Pulmonary artery endothelial cell (primary cell): Measurements from ENCODE around the gene BIRC6. TPM values are rescaled to one million over a fixed set of nuclear protein-coding genes. Genes with fewer than 3 reads are reported as not detected.
A peak's percentile ranks its signal among the peaks of the same experiment; 100 is the strongest.

ENCODE experiments used
- DNase-seq: peaks from one replicate; pipeline ENCODE4 v3.0.0-alpha.2; 2011; ENCODE audit warnings: low read depth, low spot score
- total RNA-seq: library from RNA; depleted of rRNA; stranded (reverse); fragments of >200 nt; gene quantifications from 2 replicates; pipeline ENCODE4 v1.2.3, GENCODE V29; 2014

BIRC6 gene
- total RNA-seq, 1 donor from 2014 or later = 159 TPM

DNA sequence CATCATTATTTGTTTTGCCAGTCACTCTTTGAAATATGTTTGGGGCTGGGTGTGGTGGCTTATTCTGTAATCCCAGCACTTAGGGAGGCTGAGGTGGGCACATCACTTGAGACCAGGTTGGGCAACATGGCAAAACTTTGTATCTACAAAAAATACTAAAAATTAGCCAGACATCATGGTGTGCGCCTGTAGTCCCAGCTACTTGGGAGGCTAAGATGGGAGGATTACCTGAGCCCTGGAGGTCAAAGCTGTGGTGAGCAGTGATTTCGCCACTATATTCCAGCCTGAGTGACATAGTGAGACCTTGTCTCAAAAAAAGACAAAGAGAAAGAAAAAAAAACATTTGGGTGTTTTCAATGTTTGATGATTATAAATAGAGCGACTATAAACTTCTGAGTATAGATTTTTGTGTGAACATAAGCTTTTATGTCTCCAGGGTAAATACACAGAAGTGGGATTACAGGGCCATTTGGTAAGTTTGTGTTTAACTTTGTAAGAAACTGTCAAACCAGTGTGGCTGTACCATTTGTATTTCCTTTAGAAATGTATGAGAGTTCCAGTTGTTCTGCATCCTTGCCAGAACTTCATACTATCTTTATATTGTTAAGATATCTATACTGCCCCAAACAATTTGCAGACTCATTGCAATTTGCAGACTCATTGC lies 15.8 kb downstream of the BIRC6 start:
- DNase-seq = no peak

DNA sequence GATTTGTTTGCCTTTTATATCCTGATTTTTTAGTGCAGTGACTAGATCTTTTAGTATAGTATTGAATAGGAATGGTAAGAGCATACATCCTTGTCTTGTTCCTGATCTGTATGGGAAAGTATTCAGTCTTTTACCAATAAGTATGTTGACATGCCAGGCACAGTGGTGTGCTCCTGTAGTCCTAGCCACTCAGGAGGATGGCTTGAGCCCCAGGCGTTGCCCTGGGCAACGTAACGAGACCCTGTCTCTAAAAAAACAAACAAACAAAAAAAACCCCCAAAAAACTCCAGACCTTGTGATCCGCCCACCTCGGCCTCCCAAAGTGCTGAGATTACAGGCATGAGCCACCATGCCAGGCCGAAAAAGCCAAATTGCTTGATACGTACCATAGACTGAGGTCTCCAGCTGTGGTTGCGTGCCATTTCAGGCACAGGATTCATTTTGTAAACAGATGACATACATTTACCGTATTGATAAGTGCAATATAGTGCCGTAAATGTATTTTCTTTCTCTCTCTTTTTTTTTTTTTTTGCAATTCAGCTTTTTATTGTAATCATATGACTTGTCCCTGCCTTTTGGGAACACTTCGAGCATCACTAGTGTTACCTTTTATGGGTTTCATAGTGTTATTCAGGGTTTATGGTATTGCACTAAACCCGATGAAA lies 18.5 kb downstream of the BIRC6 start:
- DNase-seq = no peak

DNA sequence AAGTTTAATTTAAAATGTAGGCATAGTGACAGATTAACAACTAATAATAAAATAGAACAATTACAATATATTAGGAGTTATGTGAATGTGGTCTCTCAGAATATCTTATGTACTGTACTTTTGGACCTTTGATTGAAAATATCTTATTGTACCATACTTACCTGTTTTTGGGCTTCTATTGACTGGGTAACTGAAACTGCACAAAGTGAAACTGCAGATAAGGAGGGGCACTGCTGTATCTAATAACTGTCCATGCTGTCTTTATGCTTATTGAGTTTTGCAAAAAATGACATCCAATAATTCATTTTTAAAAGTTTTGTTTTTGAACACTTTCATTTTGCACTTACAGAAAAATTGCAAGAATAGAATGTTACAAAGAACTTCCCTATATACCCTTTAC lies 19.9 kb downstream of the BIRC6 start:
- no peak for DNase-seq

DNA sequence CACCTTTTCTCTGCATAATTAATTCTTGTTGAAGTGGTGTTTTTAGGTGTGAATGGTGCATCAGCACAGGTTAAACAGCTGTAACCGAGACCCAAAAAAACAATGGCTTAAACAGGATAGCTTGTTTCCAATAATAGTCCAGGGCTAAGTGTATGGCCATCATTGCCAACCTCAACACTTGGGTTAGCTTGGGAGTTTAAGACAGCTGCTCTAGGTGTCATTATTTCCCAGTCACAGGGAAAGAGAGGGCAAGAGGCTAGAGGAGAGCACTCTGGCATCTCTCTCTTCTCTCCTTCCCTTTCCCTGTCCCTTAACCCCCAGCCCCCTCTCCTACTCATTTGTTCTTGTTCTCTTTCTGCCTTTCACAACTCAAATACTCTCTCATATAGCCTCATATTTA lies 21.1 kb downstream of the BIRC6 start:
- DNase-seq = no peak

DNA sequence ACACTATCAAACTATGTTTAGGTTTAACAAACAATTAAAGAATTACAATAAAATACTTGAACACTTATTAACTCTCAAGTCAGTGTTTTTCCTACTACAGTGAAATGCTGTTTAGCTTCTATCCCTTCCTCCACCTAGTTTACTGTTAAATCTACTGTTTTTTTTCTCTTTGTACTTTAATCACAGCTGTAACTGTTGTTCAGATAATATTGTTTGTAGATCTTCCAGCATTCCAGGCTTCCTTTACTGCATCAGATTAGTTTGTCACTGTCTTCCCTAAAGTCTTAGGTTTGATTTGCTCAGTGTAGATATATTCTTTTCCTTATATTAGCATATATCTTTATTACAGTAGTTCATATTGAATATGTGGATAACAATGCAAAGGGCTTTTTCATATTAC lies 22.5 kb downstream of the BIRC6 start:
- no peak for DNase-seq

DNA sequence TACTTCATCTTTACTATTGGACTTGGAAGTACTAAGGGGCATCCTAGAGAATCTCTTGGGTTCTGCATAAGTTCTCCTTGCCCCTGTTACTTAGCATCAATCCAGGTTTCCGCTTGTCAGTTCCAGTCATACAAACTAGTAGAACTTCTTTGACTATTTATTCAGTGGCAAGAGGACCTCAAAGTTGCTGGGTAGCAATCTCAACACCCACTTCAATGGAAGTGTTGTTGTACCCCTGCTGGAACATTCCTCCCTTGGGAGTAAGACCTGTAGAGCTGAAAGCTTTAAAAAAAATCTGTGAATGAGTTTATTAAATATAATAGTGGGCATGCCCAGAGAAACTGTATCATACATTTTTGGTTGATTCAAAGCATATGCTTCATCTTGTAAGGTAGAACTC lies 27.0 kb downstream of the BIRC6 start:
- DNase-seq = no peak

DNA sequence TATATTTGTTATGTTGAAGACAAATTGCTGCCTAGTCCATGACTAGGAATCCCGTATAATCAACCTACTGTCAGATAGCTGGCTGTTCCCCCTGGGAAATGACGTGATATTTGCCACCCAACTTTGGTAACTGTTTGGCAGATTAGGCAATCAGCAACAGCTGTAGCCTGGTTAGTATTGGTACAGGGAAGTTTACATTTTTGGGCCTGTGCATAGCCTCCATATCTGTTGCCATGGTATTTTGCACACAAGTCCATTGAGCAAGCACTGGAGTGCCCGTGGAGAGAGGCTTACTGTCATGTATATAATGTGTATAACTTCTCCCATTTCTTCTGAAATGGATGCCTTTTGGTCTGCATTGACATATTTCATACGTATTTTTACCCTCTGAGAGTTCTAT lies 27.7 kb downstream of the BIRC6 start:
- DNase-seq = no peak

DNA sequence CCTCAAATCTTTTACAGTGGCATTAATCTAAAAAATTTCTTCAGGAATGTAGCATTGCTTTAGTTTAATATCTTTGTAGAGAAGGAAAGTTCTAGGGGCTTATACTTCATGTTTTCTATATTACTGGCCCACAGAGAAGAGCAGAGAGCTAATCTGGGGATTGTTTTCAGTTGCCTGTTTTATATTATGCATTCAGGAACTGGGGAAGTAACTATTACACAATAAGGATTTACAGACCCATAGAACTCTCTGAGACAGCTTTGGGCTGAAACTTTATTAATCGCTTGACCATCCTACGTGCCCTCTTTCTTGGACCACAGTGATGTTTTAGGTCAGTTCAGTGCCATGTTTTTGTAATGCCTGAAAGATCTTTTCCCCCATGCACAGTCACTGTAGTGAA lies 29.9 kb downstream of the BIRC6 start:
- no peak for DNase-seq

DNA sequence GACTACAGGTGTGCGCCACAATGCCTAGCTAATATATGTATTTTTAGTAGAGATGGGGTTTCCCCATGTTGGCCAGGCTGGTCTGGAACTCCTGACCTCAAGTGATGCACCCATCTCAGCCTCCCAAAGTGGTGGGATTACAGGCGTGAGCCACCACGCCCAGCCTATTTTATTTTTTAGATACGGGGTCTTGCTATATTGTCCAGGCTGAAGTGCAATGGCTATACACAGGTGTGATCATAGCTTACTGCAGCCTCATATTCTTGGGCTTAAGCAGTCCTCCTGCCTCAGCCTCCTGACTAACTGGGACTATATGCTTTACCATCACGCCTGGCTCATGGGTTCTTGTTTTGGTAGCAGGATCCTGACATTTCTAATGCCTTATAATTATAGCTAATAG lies 42.4 kb downstream of the BIRC6 start:
- DNase-seq = no peak

DNA sequence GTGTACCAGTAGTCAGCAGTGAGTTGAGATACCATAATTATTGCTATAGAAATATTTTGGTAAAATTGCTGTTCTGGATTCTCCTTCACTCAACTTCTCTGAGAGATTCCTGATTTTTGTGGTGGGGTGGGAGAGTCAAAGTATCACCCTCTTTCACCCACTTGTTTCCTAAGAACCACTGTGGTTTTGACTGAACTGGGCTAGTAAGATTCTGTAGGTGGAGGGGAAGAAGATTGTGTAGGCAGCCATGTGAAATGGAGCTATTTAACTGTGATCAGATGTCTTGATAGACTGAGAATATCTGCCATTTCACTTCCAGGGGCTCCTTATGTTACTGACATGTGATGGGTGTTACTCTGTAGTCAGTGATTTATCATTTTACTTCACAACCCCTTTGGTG lies 45.3 kb downstream of the BIRC6 start:
- DNase-seq = no peak

DNA sequence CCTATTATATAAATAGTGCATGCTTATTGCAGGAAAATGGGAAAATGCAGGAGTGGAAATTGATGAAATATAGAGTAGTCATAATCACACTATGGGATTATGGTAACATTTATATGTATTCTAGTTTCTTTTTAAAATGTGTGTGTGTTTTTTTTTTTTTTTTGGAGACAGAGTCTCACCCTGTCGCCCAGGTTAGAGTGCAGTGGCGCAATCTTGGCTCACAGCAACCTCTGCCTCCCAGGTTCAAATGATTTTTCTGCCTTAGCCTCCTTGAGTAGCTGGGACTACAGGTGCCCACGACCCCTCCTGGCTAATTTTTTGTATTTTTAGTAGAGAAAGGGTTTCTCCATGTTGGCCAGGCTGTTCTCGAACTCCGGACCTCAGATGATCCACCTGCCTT lies 47.0 kb downstream of the BIRC6 start:
- no peak for DNase-seq

DNA sequence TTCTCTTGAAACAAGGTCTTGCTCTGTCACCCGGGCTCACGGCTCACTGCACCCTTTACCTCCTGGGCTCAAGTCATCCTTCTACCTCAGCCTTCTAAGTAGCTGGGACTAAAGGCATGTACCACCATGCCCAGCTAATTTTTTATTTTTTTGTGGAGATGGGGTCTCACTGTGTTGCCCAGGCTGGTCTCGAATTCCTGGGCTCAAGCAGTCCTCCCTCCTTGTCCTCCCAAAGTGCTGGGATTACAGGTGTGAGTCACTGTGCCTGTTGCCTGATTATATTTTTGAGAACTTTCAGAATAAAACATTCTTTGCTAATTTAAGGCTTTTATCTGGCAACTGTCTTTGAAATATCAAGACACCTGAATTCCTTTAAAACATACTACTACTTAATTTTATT lies 47.9 kb downstream of the BIRC6 start:
- DNase-seq = no peak

DNA sequence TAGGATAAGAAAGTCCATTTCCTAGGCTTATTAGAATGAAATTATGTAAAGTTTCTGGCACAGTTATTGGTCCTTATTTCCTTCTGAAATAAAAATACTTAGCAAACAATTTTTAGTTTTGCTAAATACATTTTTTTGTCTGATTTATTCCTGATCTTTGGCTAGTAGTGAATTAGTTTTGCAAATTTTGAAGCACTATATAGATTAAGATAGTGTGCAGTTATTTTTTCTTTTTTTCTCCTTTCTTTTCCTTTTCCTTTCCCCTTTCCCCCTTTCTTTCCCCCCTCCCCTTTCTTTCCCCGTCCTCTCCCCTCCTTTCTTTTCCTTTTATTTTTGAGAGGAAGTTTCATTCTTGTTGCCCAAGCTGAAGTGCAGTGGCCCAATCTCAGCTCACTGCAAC lies 59.7 kb downstream of the BIRC6 start:
- no peak for DNase-seq

DNA sequence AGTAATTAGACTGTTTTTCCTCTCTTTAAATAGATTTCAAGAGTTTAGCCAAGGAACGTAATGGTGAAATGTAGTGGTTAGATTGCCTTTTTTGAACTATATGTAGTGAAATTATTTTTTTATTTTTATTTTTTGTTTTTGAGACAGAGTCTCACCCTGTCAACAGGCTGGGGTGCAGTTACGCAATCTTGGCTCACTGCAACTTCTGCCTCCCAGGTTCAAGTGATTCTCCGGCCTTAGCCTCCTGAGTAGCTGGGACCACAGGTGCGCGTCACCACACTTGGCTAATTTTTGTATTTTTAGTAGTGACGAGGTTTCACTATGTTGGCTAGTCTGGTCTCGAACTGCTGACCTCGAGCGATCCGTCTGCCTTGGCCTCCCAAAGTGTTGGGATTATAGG lies 60.8 kb downstream of the BIRC6 start:
- no peak for DNase-seq

DNA sequence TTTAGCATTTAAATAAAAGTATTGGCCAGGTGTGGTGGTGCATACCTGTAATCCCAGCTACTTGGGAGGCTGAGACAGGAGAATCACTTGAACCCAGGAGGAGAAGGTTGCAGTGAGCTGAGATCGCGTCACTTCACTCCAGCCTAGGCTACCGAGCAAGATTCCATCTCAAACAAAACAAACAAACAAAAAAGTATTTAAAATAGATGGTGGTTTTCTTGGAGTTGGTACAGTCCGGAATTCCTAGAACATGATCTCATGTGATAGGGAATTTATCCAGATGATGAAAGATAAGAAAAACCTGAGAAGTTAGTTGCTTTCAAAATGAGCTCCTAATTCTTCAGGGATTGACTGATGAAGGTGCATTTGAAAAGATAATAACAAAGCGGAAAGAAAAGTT lies 62.0 kb downstream of the BIRC6 start:
- peak; percentile 10 for DNase-seq

DNA sequence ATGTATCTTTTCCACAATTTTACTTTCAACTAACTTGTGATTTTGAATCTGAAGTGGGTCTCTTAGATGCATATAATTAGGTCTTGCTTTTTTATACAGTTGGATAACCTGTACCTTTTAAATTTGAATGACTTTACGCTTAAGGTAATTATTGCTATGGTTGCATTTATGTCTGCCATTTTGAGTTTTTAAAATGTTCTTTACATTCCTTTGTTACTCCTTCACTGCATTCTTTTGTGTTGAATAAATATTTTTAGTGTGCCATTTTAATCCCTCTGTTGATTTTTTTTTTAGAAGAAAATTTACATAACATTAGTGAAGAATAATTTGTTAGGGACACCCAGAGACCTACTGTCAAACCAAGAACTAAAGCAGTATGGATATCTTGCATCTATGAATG lies 65.3 kb downstream of the BIRC6 start:
- DNase-seq = no peak

DNA sequence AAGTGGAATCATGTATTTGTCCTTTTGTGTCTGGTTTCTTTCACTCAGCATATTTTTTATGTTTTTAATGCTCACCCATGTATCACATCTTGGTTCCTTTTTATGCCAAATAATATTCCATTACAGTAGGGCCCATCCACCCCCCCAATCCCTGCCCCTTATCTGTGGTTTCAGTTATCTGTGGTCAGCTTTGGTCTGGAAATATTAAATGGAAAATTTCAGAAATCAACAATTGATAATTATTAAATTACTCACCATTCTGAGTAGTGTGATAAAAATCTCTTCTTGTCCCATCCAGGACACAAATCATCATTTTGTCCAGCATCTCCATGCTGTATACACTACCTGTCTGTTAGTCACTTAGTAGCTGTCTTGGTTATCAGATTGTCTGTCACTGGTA lies 66.7 kb downstream of the BIRC6 start:
- no peak for DNase-seq

DNA sequence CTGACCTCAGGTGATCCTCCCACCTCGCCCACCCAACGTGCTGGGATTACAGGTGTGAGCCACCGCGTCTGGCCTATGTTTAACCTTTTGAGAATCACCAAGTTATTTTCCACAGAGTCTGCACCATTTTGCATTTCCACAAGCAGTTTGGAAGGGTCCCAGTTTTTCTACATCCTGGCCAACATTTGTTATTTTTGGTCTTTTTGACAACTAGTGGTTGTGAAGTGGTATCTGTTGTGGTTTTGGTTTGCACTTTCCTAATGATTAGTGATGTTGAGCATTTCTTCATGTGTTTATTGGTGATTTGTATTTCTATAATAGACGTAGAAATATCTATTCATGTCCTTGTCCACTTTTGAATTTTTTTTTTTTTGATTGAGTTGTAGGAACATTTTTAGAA lies 67.9 kb downstream of the BIRC6 start:
- DNase-seq = no peak

DNA sequence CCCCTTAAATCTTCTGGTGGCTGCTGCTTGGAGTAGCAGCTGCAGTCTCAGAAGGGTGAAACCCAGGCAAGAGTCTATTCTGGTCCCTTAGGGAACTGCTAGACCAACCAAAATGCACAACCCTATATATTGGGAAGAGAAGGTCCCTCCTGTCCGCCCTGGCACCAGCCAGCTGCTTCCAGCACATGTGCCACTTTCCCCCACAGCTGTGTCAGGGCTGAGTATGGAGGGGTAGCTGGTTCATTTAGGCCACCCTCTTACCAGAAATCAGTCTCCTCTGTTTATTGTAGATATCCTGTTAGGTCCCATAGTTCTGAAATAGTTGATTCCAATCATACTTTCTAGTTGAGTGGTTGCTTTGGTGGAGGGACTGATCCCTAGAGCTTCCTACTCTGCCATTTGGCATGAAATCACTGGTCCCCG lies 68.9 kb downstream of the BIRC6 start:
- no peak for DNase-seq

DNA sequence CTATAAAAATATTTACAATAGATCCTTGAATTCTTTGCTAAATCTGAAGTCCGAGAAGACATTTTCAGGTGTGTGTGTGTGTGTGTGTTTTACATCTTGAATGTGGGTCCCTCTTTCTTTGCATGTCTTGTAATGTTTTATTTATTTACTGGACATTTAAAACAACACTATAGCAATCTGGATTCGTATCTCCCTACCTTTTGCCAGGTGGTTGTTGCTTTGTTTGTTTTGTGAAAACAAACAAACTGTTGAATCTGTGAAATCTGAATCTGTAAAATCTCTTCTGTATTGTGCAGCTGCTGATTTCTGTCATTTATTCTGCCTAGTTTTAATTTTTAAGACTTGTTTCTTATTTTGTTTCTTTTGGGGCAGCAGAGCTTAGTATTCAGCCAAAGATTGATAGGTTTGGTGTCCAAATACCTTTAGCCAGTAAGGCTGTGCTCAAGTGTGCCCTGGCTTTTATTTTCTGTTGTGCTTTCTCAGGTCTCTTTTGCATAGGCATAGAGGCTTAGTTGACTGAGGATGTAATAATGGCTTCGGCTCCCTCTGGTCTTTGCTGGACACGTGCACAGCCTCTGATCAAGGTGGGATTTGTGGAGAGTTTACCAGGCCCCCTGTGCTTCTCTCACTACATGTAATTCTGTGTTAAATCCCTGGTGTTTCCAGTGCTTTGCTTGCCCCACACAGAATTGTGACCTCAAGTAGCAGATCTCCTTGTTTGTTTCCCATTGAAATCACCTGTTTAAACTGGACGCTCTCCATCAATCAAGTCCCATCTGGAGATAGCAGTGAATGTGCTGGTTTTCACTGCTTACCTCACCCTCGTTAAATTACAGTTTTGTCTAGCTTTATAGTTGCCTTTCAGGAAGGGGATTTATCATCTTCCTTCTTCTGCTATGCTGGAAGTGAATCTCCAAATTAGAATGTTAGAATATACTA lies 71.1 kb downstream of the BIRC6 start:
- no peak for DNase-seq

DNA sequence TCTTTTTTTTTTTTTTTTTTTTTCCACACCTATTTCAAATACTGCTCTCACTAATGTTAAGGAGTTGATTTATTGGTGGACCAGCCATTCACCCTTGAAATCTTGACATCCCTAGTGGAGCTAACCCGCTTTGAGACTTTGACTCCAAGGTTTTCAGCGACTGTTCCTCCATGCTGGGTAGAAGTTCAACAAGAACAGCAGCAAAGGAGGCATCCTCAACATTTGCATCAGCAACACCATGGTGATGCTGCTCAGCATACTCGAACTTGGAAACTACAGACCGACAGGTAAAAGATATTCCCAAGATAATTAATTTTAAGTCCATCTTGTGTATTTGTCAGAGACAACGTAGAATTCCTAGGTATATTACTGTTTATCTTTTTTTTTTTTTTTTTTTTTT lies 74.0 kb downstream of the BIRC6 start:
- no peak for DNase-seq

DNA sequence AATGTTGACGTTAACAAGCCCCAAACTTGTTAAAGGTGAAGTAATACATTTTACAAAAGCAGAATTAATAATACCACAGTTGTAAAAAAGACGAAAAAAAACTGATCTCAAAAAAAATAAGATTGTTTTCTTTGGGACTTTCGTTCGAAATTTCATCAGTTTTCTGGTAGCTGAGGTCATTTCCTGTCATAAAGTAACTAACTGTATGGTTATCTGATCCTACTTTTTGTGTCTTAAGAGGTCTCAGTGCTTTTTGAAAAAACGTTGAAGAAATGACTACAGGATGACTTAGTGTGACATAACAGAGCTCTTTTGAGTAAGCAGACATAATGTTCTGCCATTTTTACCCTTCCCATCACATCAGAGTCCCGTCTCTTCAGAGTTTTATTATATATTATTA lies 79.3 kb downstream of the BIRC6 start:
- no peak for DNase-seq
